ENCODE results near the gene ESX1.

ESX1 gene

GRCh38 chrX:104284507-104284906, 29.8 kb upstream of the ESX1 start:
- Histone ChIP-seq H3K27ac (no peak overlapping the region), H3K36me3 (no peaks in the 10 kb centered on the region), H3K4me3 (no peak overlapping the region), H3K27me3 (no peaks in the 10 kb centered on the region), H3K9me3 (no peaks in the 10 kb centered on the region), H3K4me1 (peaks cover 0 to 23% (median 0%) of the 10 kb centered on the region in 4 donors)
- no peak for DNase-seq
- intact Hi-C loops (cut with DNase I; ENCODE audit: low total_unique reads), result no loop called here
- no peak for TF ChIP-seq CTCF (IDR thresholded peaks at IDR 0.05)

- H3K27ac ChIP-seq, result peak overlapping the region in 1 of 2 donors; percentile 59
- DNase-seq, result no peak
- intact Hi-C loops (cut with DNase I; ENCODE audit: low total_unique reads), result no loop called here
These were observed 27.5 kb upstream of the ESX1 start for GRCh38 chrX:104282166-104282725.

GRCh38 chrX:104281564-104281963, 26.8 kb upstream of the ESX1 start:
- Histone ChIP-seq H3K4me3 (no peak overlapping the region), H3K36me3 (no peaks in the 10 kb centered on the region), H3K27me3 (no peaks in the 10 kb centered on the region), H3K4me1 (peaks cover 0 to 17% (median 0%) of the 10 kb centered on the region in 4 donors), H3K27ac (peak overlapping the region in 1 of 2 donors; percentile 59), H3K9me3 (no peaks in the 10 kb centered on the region)
- no peak for DNase-seq
- TF ChIP-seq CTCF (IDR thresholded peaks at IDR 0.05), result no peak
- intact Hi-C loops (cut with DNase I; ENCODE audit: low total_unique reads), result no loop called here

More at GRCh38 chrX:104282166-104282725, 27.5 kb upstream of the ESX1 start:
- Histone ChIP-seq H3K27me3 (no peaks in the 10 kb centered on the region), H3K36me3 (no peaks in the 10 kb centered on the region), H3K4me1 (peaks cover 0 to 17% (median 0%) of the 10 kb centered on the region in 4 donors), H3K9me3 (no peaks in the 10 kb centered on the region), H3K4me3 (no peak overlapping the region)
- TF ChIP-seq CTCF (IDR thresholded peaks at IDR 0.05), result no peak

GRCh38 chrX:104280609-104281008, 25.9 kb upstream of the ESX1 start:
- TF ChIP-seq CTCF (IDR thresholded peaks at IDR 0.05), result no peak
- Histone ChIP-seq H3K4me1 (peaks cover 0 to 17% (median 0%) of the 10 kb centered on the region in 4 donors), H3K36me3 (no peaks in the 10 kb centered on the region), H3K4me3 (no peak overlapping the region), H3K9me3 (no peaks in the 10 kb centered on the region), H3K27me3 (no peaks in the 10 kb centered on the region), H3K27ac (no peak overlapping the region)
- intact Hi-C loops (cut with DNase I; ENCODE audit: low total_unique reads), result no loop called here
- DNase-seq, result no peak

- Histone ChIP-seq H3K9me3 (no peaks in the 10 kb centered on the region), H3K27me3 (no peaks in the 10 kb centered on the region), H3K36me3 (no peaks in the 10 kb centered on the region), H3K4me1 (no peaks in the 10 kb centered on the region), H3K4me3 (no peak overlapping the region), H3K27ac (no peak overlapping the region)
- peak; percentile 38 to 47 for TF ChIP-seq CTCF (IDR thresholded peaks at IDR 0.05)
- peak; percentile 20 to 64 for DNase-seq
- intact Hi-C loops (cut with DNase I; ENCODE audit: low total_unique reads), result no loop called here
These were observed 16.3 kb upstream of the ESX1 start for GRCh38 chrX:104270916-104271512.
